Mesodermal cell (in vitro differentiated cells): ENCODE results near the gene PHPT1.

Experiments
- H3K27ac ChIP-seq: 2 replicates; pipeline ENCODE4 v1.7.0; 2013; ENCODE audit warnings: mild to moderate bottlenecking, low read depth, low read length, moderate library complexity; ENCODE audit not compliant: severe bottlenecking
- H3K36me3 ChIP-seq: 2 replicates; pipeline ENCODE4 v1.7.1; 2013; ENCODE audit warnings: mild to moderate bottlenecking, low read length, moderate library complexity; ENCODE audit not compliant: control insufficient read depth, insufficient read depth
- H3K4me1 ChIP-seq: one replicate; pipeline ENCODE4 v1.7.1; 2013; ENCODE audit warnings: mild to moderate bottlenecking, low read length; ENCODE audit not compliant: insufficient read depth, control insufficient read depth, poor library complexity, severe bottlenecking
- H3K4me3 ChIP-seq: 2 replicates; pipeline ENCODE4 v1.7.0; 2013; ENCODE audit warnings: low read length, control low read depth, mild to moderate bottlenecking; ENCODE audit not compliant: insufficient read depth, poor library complexity, severe bottlenecking; ENCODE audit errors: extremely low read depth
- H3K9me3 ChIP-seq: 2 replicates; pipeline ENCODE4 v1.7.1; 2013; ENCODE audit warnings: mild to moderate bottlenecking, low read length, moderate library complexity; ENCODE audit not compliant: control insufficient read depth
- WGBS, 2 experiments: methylation state at CpG; one replicate each; pipeline ENCODE4 v1.1.5; 2013; ENCODE audit warnings: missing lambda C conversion rate in 2 of 2; ENCODE audit not compliant: insufficient coverage in 2 of 2; 5-methylcytosine and 5-hydroxymethylcytosine counted together

PHPT1 gene

DNA sequence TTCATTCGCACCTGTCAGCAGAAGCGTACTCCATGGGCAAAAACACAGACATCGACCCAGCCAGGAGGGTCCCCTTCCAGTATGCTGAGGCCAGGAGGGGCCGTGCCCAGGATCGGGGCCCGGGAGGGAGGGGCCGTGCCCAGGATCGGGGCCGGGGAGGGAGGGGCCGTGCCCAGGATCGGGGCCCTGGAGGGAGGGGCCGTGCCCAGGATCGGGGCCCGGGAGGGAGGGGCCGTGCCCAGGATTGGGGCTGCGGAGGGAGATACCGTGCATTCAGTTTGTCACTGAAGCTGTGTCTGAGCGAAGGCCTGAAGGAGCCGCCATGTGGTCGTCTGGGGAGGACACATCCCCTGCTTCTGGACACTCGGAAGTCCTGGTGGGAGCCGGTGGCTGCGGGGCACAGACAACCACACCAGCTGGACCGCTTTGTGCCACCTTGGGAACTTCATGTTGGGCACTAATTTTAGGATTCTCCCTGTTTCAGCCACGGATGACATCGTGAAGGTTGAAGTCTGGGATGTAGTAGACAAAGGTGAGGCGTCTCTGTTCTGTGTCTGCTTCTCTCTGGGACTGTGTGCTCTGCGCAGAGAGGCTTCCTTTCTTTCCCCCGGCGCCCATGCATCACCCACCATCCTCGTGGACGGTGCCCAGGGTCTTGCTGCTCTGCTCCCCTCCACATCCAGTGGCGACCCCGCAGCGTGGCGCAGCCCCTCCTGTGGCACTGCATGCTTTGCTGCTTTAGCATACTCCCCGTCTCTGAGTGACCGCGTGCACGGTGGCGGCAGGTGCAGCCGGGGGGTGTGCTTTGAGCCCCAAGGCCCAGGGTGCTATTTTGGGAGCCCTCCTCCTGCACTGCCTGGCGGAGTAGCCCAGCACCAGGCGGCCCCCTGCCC lies 23.7 kb upstream of the PHPT1 start:
- WGBS, 2 experiments = 95 to 98% methylated on average over 37 to 38 of the region's 44 CpGs
- Histone ChIP-seq H3K4me1 (peaks cover 3% of the 10 kb centered on the region), H3K36me3 (peaks cover 68% of the 10 kb centered on the region)

DNA sequence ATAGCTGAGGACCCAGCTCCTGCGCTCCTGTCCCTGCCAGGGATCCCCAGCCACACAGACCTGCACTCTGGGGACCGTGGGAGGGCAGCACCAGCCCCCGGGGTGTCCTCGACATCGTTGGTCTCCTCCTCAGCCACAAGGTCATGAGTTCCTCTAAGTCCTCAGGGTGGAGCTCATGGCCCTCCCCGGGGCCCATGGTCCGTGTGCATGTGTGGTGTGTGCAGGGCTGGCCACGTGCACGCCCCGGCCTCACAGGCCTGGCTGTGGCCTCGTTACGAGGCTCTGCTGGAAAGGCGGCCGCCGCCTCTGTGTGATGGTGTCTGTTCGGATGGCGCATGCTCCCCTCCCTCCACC lies 23.0 kb upstream of the PHPT1 start:
- H3K4me3 ChIP-seq = no peak overlapping the region
- no peak overlapping the region for H3K27ac ChIP-seq
- 95 to 96% methylated on average over 10 to 12 of the region's 17 CpGs for WGBS, 2 experiments
- peaks cover 75% of the 10 kb centered on the region for H3K36me3 ChIP-seq
- no peaks in the 10 kb centered on the region for H3K9me3 ChIP-seq
- peaks cover 3% of the 10 kb centered on the region for H3K4me1 ChIP-seq

More for the DNA sequence above, 23.7 kb upstream of the PHPT1 start:
- Histone ChIP-seq H3K9me3 (no peaks in the 10 kb centered on the region), H3K27ac (no peak overlapping the region), H3K4me3 (no peak overlapping the region)

DNA sequence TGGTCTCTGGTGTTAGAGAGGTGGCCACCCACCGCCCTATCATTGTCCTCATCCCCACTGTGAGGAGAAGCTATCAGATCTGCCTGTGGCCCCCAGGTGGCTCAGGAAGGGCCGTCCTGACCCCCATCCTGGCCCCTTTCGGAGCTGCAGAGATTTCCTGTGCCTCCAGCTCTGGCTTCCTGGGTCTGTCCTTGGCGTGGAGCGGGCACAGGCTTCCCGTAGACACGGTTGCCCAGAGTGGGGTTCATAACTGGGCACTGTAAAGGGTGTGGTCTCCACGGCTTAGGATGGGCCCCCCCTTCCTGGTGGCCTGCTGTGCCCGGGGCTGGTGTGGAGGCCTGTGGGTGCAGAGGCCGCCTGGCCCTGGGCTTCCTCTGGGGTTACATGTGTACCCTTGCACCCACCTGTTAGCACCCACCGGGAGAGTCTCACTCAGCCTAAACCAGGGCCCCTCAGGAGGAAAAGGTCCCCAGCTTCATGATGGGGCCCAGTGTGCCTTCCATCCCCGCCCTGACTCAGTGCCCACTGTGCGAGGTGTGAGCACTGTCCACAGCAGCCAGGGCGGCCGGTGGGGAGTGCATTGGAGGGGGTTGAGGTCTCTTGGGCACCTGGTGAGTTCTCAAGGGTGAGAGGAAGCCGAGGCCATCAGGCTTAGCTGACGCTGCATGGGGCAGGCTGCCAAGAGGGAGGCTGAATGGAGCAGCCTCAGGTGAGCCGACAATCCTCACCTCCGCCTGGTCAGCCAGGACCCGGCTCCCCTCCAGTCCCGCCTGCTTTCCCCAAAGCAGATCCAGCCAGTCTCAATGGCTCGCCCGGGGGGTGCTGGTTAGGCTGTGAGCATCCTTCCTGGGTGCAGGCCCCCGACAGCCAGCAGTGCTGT lies 22.3 kb upstream of the PHPT1 start:
- Histone ChIP-seq H3K4me3 (no peak overlapping the region), H3K27ac (no peak overlapping the region), H3K4me1 (peaks cover under 1% of the 10 kb centered on the region), H3K36me3 (peaks cover 82% of the 10 kb centered on the region), H3K9me3 (no peaks in the 10 kb centered on the region)
- WGBS, 2 experiments = 95 to 96% methylated on average over 15 to 22 of the region's 24 CpGs

DNA sequence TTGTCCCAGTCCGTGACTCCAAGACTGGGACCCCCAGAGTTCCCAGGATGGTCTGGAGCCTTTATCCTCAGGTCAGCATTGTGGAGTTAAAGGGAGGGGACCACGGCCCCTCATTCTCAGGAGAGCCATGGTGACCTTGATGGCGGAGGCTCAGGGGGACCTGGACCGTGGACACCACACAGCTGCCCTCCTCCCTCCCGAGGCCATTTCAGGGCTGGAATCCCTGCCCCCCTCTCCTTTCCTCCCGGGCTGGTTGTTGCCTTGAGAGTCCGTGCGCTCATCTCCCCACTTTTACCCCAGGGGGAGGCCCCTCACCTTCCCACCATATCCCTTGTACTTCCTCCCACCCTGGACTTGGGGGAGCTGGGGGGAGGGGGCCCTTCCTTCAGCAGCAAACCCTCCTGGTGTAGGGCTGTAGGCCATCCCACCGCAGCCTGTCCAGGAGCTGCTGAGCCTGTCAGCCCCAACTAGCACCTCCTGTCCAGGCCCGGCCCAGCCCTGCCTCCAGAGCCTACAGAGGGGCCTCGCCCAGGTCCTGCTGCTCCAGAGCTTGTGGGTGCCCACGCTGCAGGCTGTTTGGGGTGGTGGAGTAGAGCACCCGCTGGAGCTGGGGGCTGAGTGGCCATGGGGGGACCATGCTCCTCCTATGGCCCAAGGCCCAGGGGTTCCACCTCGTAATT lies 21.3 kb upstream of the PHPT1 start:
- WGBS, 2 experiments = 97 to 98% methylated on average over 8 to 9 of the region's 14 CpGs
- Histone ChIP-seq H3K4me3 (no peak overlapping the region), H3K27ac (no peak overlapping the region), H3K36me3 (peaks cover 91% of the 10 kb centered on the region), H3K4me1 (no peaks in the 10 kb centered on the region), H3K9me3 (no peaks in the 10 kb centered on the region)

DNA sequence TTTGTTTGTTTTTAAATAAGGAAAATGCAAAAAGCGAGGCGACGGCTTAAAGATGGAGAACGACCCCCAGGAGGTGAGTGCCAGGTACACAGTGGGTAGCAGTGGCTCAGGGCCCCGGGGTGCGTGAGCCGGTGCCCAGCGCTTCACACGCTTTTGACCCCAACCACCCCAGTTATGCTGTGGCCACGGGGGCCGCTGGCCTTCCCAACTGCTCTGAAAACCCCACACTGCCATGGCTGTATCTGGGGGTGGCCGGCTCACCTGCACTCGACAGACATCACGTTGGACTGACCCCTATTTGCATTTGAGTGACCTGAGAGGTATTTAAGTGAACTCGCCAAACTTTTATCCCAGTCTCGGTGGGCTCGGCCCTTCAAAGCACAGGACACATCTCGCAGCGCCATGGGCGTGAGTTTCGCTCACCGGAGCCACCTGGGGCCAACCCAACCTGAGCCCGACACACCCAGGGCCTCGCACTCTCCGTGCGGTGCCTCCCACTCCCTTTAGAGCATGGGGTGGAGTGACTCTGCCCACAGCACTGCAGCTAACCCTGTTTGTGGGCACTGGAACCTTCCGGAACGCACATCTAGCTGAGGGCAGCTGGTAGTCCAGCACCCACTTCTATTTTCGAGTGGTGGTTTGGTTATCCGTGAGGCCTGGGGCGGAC lies 20.6 kb upstream of the PHPT1 start:
- no peaks in the 10 kb centered on the region for H3K9me3 ChIP-seq
- H3K36me3 ChIP-seq = peaks cover 87% of the 10 kb centered on the region
- no peak overlapping the region for H3K4me3 ChIP-seq
- H3K4me1 ChIP-seq = no peaks in the 10 kb centered on the region
- H3K27ac ChIP-seq = no peak overlapping the region
- WGBS, 2 experiments = 96 to 98% methylated on average over 31 of the region's 31 CpGs

DNA sequence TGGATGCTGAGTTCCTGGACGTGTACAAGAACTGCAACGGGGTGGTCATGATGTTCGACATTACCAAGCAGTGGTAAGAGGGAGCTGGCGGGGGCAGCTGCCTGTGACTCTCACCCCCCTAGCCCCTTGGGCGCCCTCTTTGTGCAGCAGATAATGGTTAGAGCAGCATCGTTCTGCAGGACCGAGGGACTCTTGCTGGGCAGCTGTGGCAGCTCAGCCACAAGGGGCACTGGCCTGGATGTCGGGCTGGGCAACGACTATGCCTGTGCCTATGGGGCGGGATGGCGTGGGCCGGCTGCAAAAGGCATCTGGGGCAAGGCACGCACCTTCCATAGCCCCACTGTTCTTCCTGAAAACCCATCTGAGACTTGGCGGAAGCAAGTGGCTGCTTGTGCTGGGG lies 19.8 kb upstream of the PHPT1 start:
- WGBS, 2 experiments = 98% methylated on average over 13 to 14 of the region's 14 CpGs
- H3K4me1 ChIP-seq = no peaks in the 10 kb centered on the region
- no peak overlapping the region for H3K4me3 ChIP-seq
- no peaks in the 10 kb centered on the region for H3K9me3 ChIP-seq
- peaks cover 83% of the 10 kb centered on the region for H3K36me3 ChIP-seq
- H3K27ac ChIP-seq = no peak overlapping the region

DNA sequence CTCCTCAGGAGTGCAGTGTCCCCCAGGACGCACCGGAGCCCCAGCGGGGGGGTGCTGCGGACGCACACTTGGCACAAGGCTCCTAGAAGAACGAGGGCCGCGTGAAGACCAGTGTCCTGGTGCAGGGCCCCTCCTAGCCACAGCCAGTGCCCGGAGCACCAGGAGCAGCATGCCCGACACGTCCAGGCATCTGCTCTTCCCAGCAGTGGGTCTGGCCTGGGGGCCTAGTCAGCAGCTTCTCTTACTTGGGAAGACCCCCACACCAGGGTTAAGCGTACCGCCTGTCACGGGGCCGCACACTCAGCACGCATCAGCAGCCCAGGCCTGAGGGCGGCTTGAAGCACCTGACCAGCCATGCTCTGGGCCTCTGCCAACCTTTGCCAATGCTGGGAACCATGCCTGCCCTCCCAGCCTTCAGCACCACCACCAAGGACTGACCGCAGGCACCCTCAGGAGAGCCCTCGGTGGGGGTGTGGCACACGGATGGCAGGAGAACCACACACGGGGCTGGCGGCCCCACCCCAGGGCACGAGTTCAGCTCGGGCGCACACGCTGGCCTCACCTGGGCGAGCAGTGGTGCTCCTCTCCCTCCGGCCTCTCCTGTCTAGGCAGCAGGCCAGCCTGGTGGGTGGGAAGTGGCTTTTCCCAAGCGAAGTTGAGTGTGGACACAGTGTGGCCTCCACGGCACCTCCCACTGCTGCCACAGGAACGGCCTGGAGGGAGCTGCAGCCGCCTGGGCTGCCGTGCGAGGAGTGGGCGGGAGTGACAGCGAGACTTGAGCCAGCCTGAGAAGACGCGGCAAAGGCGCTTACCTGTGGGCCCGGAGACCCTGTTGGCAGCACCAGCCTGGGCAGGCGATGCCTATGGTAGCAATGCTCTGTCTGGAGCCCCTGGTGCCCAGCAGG lies 19.0 kb upstream of the PHPT1 start:
- Histone ChIP-seq H3K9me3 (no peaks in the 10 kb centered on the region), H3K36me3 (peaks cover 80% of the 10 kb centered on the region), H3K27ac (no peak overlapping the region), H3K4me1 (no peaks in the 10 kb centered on the region), H3K4me3 (no peak overlapping the region)
- WGBS, 2 experiments = 92 to 95% methylated on average over 38 to 41 of the region's 41 CpGs

DNA sequence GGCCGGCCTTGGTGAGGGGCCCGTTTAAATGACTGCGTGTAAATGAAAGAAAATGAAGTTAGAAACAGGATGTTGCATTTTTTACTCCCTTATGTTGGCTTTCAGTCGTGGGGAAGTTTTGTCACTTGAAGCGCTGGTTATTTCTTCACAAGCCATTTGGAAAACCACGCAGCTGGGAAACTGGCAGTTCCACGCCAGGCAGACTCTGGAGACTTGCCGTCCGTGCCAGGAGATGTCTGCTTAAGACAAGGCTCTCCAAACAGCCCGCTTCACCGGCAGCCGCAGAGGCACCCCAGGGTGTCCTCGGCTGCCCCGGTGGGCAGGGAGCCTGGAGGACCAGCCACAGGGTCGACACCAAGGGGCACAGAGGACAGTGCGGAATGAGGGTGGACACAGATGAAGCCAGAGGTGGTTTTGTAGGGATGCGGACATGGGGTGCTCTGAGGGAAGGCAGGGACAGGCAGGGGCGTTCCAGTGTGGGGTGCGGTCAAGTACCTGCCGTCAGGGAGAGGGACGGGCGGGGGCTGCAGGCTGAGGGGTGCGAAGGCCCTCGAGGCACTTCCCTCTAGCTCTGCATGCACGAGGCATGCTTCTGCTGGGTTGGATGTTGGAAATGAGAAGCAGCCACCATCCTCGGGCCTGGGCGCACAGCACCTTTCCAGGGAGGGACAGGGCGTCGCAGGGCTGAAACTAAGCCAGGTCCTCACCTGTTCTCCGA lies 18.0 kb upstream of the PHPT1 start:
- peaks cover 79% of the 10 kb centered on the region for H3K36me3 ChIP-seq
- H3K4me3 ChIP-seq = no peak overlapping the region
- WGBS, 2 experiments = 95 to 97% methylated on average over 29 to 30 of the region's 30 CpGs

DNA sequence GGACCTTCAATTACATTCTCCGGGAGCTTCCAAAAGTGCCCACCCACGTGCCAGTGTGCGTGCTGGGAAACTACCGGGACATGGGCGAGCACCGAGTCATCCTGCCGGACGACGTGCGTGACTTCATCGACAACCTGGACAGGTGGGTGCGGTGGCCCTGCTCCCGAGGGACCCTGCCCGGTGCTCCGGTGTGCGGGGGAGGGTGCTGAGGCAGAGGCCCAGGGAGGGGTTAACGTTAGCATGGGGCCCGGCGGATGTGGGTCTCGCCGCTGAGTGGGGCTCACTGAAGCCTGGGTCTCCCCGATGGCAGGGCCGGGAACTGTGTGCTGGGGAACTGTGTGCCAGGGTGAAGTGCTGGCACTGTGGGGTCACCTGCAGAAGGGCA lies 17.5 kb upstream of the PHPT1 start:
- Histone ChIP-seq H3K36me3 (peaks cover 82% of the 10 kb centered on the region), H3K4me3 (no peak overlapping the region), H3K9me3 (no peaks in the 10 kb centered on the region), H3K4me1 (no peaks in the 10 kb centered on the region), H3K27ac (no peak overlapping the region)
- WGBS, 2 experiments = 96 to 99% methylated on average over 18 to 23 of the region's 23 CpGs

More for the DNA sequence above, 18.0 kb upstream of the PHPT1 start:
- Histone ChIP-seq H3K27ac (no peak overlapping the region), H3K9me3 (no peaks in the 10 kb centered on the region), H3K4me1 (no peaks in the 10 kb centered on the region)
